ENCODE data around the gene SLC12A1.

Gene SLC12A1

GRCh38 chr15:48352474-48353072 lies 146.5 kb downstream of the SLC12A1 start:
- no peak for DNase-seq (ENCODE audit: low read depth, low spot score)
